Uterus (tissue), 2 donors: Measurements from ENCODE around the gene NEGR1.

ENCODE experiments used
- CTCF ChIP-seq, 4 experiments: fragments of 200-600 bp in 2 of 4; fragments of 450-650 bp in 2 of 4; sonication (generic) in 2 of 4; IDR thresholded peaks; one replicate each; pipeline ENCODE4 v1.5.1; 2016 to 2019; ENCODE audit warnings: antibody characterized with exemption in 4 of 4, mild to moderate bottlenecking in 2 of 4, moderate library complexity in 1 of 4
- POLR2A ChIP-seq, 2 donors: fragments of 450-650 bp; IDR thresholded peaks; one replicate each; pipeline ENCODE4 v1.6.1; 2016; ENCODE audit warnings: antibody characterized with exemption in 2 of 2, mild to moderate bottlenecking in 1 of 2, moderate library complexity in 1 of 2

GRCh38 chr1:71413441-71414175 is 868.7 kb downstream of the NEGR1 start:
- TF ChIP-seq POLR2A (IDR thresholded peaks at IDR 0.05) (no peak), CTCF (IDR thresholded peaks at IDR 0.05) (no peak)
